GM12878 (cell line): Measurements from ENCODE around the gene NUP93. TPM values are rescaled to one million over a fixed set of nuclear protein-coding genes. Genes with fewer than 3 reads are reported as not detected.

Source experiments
- ATAC-seq: fragments of 200-7000 bp; cut with Tn5 transposase; 3 replicates; pipeline ENCODE4 v1.9.1; 2020; ENCODE audit warnings: mild to moderate bottlenecking, moderate library complexity
- BruUV-seq: library from RNA; stranded (reverse); fragments of 400-500 nt; replicated peaks from 2 replicates; lab custom pipeline; 2021; lab: Mats Ljungman, UMichigan
- CTCF ChIA-PET: fragments of 300-600 bp; sonication (Branson Sonifier 250); formaldehyde crosslinking; extraction: SDS; loops from one replicate; lab custom pipeline; 2021; ENCODE audit warnings: inconsistent platforms; lab: Yijun Ruan, JAX
- POLR2A ChIA-PET: fragments of 350-600 bp; formaldehyde crosslinking; extraction: SDS; loops from one replicate; lab custom pipeline; 2021; ENCODE audit warnings: inconsistent platforms; lab: Charles Lee
- RAD21 ChIA-PET: fragments of 300-600 bp; sonication (Branson Sonifier 250); formaldehyde crosslinking; loops from one replicate; lab custom pipeline; 2023; ENCODE audit warnings: antibody characterized with exemption; ENCODE audit not compliant: unreplicated experiment; lab: Charles Lee
- SMC1A ChIA-PET: fragments of 300-600 bp; sonication (Branson Sonifier 250); formaldehyde crosslinking; loops from one replicate; lab custom pipeline; 2023; ENCODE audit not compliant: unreplicated experiment, uncharacterized antibody; lab: Charles Lee
- DNase-seq: peaks from one replicate; pipeline ENCODE4 v3.0.0-alpha.2; 2011; ENCODE audit warnings: low read depth, low spot score
- FAIRE-seq: peaks from 3 replicates; lab custom pipeline; 2011; peaks lifted over from hg19 to GRCh38; lab: Jason Lieb, UNC
- H2AFZ ChIP-seq: 2 replicates; pipeline ENCODE4 v1.6.0; 2011; ENCODE audit warnings: low read depth, low read length, control low read depth; ENCODE audit not compliant: control insufficient read depth
- H3K27ac ChIP-seq: 2 replicates; pipeline ENCODE4 v1.5.1; 2011; ENCODE audit warnings: control low read depth; ENCODE audit not compliant: control insufficient read depth, insufficient read depth
- H3K27me3 ChIP-seq, 2 experiments: replicated peaks in 1 of 2; 2 replicates each; pipeline versions ENCODE4 v1.6.0 to v1.6.1; 2011; ENCODE audit warnings: low read length in 1 of 2; ENCODE audit not compliant: control insufficient read depth in 2 of 2, insufficient read depth in 2 of 2
- H3K36me3 ChIP-seq, 2 experiments: 2 replicates each; pipeline ENCODE4 v1.5.1; 2011; ENCODE audit warnings: low read length in 1 of 2; ENCODE audit not compliant: control insufficient read depth in 2 of 2, insufficient read depth in 2 of 2
- H3K4me1 ChIP-seq: 2 replicates; pipeline ENCODE4 v1.6.1; 2011; ENCODE audit warnings: mild to moderate bottlenecking, low read length, moderate library complexity, mixed read lengths; ENCODE audit not compliant: control insufficient read depth, insufficient read depth
- H3K4me2 ChIP-seq: 2 replicates; pipeline ENCODE4 v1.6.0; 2011; ENCODE audit warnings: control low read depth; ENCODE audit not compliant: control insufficient read depth, insufficient read depth
- H3K4me3 ChIP-seq: fragments of 200-600 bp; sonication (generic); 2 replicates; pipeline ENCODE4 v1.5.1; 2016
- H3K79me2 ChIP-seq: 2 replicates; pipeline ENCODE4 v1.6.0; 2011; ENCODE audit warnings: low read length; ENCODE audit not compliant: control insufficient read depth, insufficient read depth
- H3K9ac ChIP-seq: 2 replicates; pipeline ENCODE4 v1.8.0; 2011; ENCODE audit warnings: low read length, control low read depth, mixed read lengths; ENCODE audit not compliant: control insufficient read depth, insufficient read depth
- H3K9me3 ChIP-seq: replicated peaks from 3 replicates; pipeline ENCODE4 v1.5.1; 2011; ENCODE audit warnings: mild to moderate bottlenecking, low read length; ENCODE audit not compliant: control insufficient read depth, insufficient read depth
- H4K20me1 ChIP-seq: 2 replicates; pipeline ENCODE4 v1.6.0; 2011; ENCODE audit not compliant: control insufficient read depth, insufficient read depth
- ATF7 ChIP-seq: fragments of 450-650 bp; IDR thresholded peaks from 2 replicates; pipeline ENCODE4 v1.6.1; 2016; ENCODE audit warnings: low read depth, mild to moderate bottlenecking
- CHD1 ChIP-seq: IDR thresholded peaks from 2 replicates; pipeline ENCODE4 v1.6.1; 2012; ENCODE audit warnings: low read depth, low read length, improper control_type of control experiment
- CHD4 ChIP-seq: fragments of 200-600 bp; sonication (generic); IDR thresholded peaks from 2 replicates; pipeline ENCODE4 v1.6.1; 2016; ENCODE audit warnings: mild to moderate bottlenecking
- HDAC2 ChIP-seq: fragments of 200-600 bp; sonication (generic); IDR thresholded peaks from 2 replicates; pipeline ENCODE4 v1.6.1; 2017
- SIN3A ChIP-seq: IDR thresholded peaks from 2 replicates; pipeline ENCODE4 v1.6.1; 2012; ENCODE audit warnings: low read depth, low read length, improper control_type of control experiment
- SIX5 ChIP-seq: IDR thresholded peaks from 2 replicates; pipeline ENCODE4 v1.6.1; 2011; ENCODE audit warnings: mild to moderate bottlenecking, low read depth, low read length, moderate library complexity; ENCODE audit not compliant: severe bottlenecking
- SPI1 ChIP-seq: IDR thresholded peaks from 2 replicates; pipeline ENCODE4 v1.6.1; 2011; ENCODE audit warnings: low read depth, mild to moderate bottlenecking, low read length, moderate library complexity, borderline replicate concordance; ENCODE audit not compliant: insufficient read depth
- ZNF217 ChIP-seq: fragments of 450-650 bp; IDR thresholded peaks from 2 replicates; pipeline ENCODE4 v1.6.1; 2017; ENCODE audit warnings: antibody characterized with exemption, mild to moderate bottlenecking
- ZNF24 ChIP-seq: fragments of 450-650 bp; IDR thresholded peaks from 2 replicates; pipeline ENCODE4 v1.6.1; 2017; ENCODE audit warnings: antibody characterized with exemption, mild to moderate bottlenecking
- ZNF622 ChIP-seq: fragments of 450-650 bp; IDR thresholded peaks from 2 replicates; pipeline ENCODE4 v1.6.1; 2017; ENCODE audit warnings: mild to moderate bottlenecking, inconsistent platforms
- ZSCAN29 ChIP-seq: fragments of 450-650 bp; IDR thresholded peaks from 2 replicates; pipeline ENCODE4 v1.6.1; 2017; ENCODE audit warnings: mild to moderate bottlenecking, moderate library complexity
- WGBS: methylation state at CpG from one replicate; pipeline ENCODE4 v1.1.6; 2016; ENCODE audit warnings: low lambda C conversion rate; ENCODE audit not compliant: insufficient replicate concordance, insufficient coverage; ENCODE audit errors: missing lambda C conversion rate; 5-methylcytosine and 5-hydroxymethylcytosine counted together
- in situ Hi-C: fragments of 300-500 bp; cut with MboI; formaldehyde crosslinking; loops from 9 replicates; pipeline ENCODE4 v1.14.3; 2018; ENCODE audit warnings: mixed read lengths
- intact Hi-C: fragments of 100-400 bp; cut with micrococcal nuclease; formaldehyde crosslinking; loops from one replicate; pipeline ENCODE4 v1.14.2; 2022; ENCODE audit not compliant: unreplicated experiment
- polyA plus RNA-seq, 11 experiments: library from polyadenylated mRNA; depleted of rRNA in 4 of 11; unstranded in 6 of 11; stranded (reverse) in 5 of 11; fragments of >200 nt; fragmentation: Nextera tagmentation in 4 of 11; fragmentation: Illumina TruSeq in 1 of 11; extraction: Ambion mirVana in 4 of 11; extraction: Trizol in 1 of 11; gene quantifications; 1 replicate in 1 of 11; 2 replicates in 10 of 11; pipeline versions ENCODE4 v1.2.1 to v1.2.3, GENCODE V29; 2011 to 2016; ENCODE audit warnings: inconsistent platforms in 2 of 11, missing spikeins in 2 of 11, low read depth in 1 of 11
- total RNA-seq, 4 experiments: library from RNA; depleted of rRNA in 3 of 4; stranded (reverse); fragments of >200 nt in 3 of 4; fragmentation: Illumina TruSeq in 1 of 4; extraction: Trizol in 1 of 4; gene quantifications; 2 replicates each; pipeline versions ENCODE4 v1.2.1 to v1.2.3, GENCODE V29; 2013 to 2021
- TF ChIP-seq, protein P1 (sequence below): fragments of 150-350 bp; IDR thresholded peaks from 2 replicates; pipeline ENCODE4 v1.6.1; 2014; ENCODE audit warnings: mild to moderate bottlenecking, low read depth, low read length

The NUP93 gene
- total and polyA plus RNA-seq, 10 of the 15 experiments (the other 5 are each of a cell fraction or from before 2014, with no cell fraction given), result 82.2 to 175 (median 101) TPM

DNA sequence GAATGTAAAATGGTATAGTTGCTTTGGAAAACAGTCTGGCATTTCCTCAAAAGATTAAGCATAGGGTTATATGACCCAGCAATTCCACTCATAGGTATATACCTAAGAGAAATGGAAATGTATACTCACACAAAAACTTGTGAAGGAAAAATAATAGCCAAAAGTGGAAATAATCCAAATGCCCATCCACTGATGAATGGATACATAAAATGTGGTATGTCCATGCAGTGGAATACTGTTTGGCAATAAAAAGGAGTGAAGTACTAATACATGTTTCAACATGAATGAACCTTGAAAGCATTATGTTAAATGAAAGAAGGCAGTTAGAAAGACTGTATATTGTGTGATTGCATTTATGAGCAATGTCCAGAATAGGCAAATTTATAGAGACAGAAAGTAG, 25.1 kb downstream of the NUP93 start:
- intact Hi-C loops (no loop called here), in situ Hi-C loops (no loop called here)
- POLR2A ChIA-PET, result no interaction called here
- Histone ChIP-seq H3K9ac (no peak overlapping the region), H3K4me3 (no peak overlapping the region), H3K4me2 (no peak overlapping the region), H3K9me3 (peaks cover 12% of the 10 kb centered on the region)
- TF ChIP-seq ZNF24 (no peak), SPI1 (no peak), ZNF622 (no peak)
- TF ChIP-seq, protein P1, sequence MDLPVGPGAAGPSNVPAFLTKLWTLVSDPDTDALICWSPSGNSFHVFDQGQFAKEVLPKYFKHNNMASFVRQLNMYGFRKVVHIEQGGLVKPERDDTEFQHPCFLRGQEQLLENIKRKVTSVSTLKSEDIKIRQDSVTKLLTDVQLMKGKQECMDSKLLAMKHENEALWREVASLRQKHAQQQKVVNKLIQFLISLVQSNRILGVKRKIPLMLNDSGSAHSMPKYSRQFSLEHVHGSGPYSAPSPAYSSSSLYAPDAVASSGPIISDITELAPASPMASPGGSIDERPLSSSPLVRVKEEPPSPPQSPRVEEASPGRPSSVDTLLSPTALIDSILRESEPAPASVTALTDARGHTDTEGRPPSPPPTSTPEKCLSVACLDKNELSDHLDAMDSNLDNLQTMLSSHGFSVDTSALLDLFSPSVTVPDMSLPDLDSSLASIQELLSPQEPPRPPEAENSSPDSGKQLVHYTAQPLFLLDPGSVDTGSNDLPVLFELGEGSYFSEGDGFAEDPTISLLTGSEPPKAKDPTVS, result no peak
- TF ChIP-seq, all 136 proteins: peak for 0
- FAIRE-seq, result no peak
- no peaks in the 10 kb centered on the region for H3K79me2 ChIP-seq
- ChIA-PET SMC1A (interaction anchor here (1.3 to 1.5 kb wide), 2 partner anchors 14 to 18 kb away, joined by 3 to 4 read pairs; no protein-coding TSS in a partner anchor), RAD21 (no interaction called here), CTCF (no interaction called here)
- ATAC-seq, result no peak
- no peak for DNase-seq
- no peak overlapping the region for H3K27ac ChIP-seq
- peaks cover 2 to 9% of the 10 kb centered on the region in 2 experiments; a peak in 3 of 4 replicates for H3K36me3 ChIP-seq
- no peaks in the 10 kb centered on the region for H3K27me3 ChIP-seq
- no peak overlapping the region for H2AFZ ChIP-seq
- H4K20me1 ChIP-seq, result no peaks in the 10 kb centered on the region
- H3K4me1 ChIP-seq, result no peaks in the 10 kb centered on the region
- BruUV-seq, result no TSS peak

- DNase-seq (no peak), ATAC-seq (no peak), FAIRE-seq (no peak)
- TF ChIP-seq SIX5, result no peak
- TF ChIP-seq ATF7, result no peak
- no peak for TF ChIP-seq SIN3A
- no peak for TF ChIP-seq HDAC2
- no peak for TF ChIP-seq ZSCAN29
- TF ChIP-seq CHD4, result no peak
- no peak for TF ChIP-seq ZNF217
- TF ChIP-seq CHD1, result no peak
- Histone ChIP-seq H3K9ac (no peak overlapping the region), H3K36me3 (peaks cover 8 to 9% of the 10 kb centered on the region in 2 experiments; a peak in 3 of 4 replicates), H3K27me3 (no peaks in the 10 kb centered on the region), H3K27ac (no peak overlapping the region), H3K4me3 (no peak overlapping the region), H2AFZ (no peak overlapping the region), H3K4me1 (no peaks in the 10 kb centered on the region), H3K4me2 (no peak overlapping the region), H3K79me2 (no peaks in the 10 kb centered on the region), H4K20me1 (no peaks in the 10 kb centered on the region), H3K9me3 (peaks cover 12% of the 10 kb centered on the region)
- in situ Hi-C loops (no loop called here), intact Hi-C loops (no loop called here)
- ChIA-PET POLR2A (no interaction called here), CTCF (interaction anchor here (1.9 kb wide), 1 partner anchor 10 kb away, joined by 6 read pairs; no protein-coding TSS in a partner anchor), RAD21 (no interaction called here), SMC1A (interaction anchor here (0.7 to 1.3 kb wide), 2 partner anchors 8 to 9 kb away, joined by 3 read pairs; no protein-coding TSS in a partner anchor)
- no TSS peak for BruUV-seq
- 98% methylated on average over 3 of the region's 3 CpGs for WGBS
These were observed 28.5 kb downstream of the NUP93 start for GRCh38 chr16:56758432-56758831.
